Measurements from ENCODE around the gene ZNF862.

- TF ChIP-seq, protein P1, sequence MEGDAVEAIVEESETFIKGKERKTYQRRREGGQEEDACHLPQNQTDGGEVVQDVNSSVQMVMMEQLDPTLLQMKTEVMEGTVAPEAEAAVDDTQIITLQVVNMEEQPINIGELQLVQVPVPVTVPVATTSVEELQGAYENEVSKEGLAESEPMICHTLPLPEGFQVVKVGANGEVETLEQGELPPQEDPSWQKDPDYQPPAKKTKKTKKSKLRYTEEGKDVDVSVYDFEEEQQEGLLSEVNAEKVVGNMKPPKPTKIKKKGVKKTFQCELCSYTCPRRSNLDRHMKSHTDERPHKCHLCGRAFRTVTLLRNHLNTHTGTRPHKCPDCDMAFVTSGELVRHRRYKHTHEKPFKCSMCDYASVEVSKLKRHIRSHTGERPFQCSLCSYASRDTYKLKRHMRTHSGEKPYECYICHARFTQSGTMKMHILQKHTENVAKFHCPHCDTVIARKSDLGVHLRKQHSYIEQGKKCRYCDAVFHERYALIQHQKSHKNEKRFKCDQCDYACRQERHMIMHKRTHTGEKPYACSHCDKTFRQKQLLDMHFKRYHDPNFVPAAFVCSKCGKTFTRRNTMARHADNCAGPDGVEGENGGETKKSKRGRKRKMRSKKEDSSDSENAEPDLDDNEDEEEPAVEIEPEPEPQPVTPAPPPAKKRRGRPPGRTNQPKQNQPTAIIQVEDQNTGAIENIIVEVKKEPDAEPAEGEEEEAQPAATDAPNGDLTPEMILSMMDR (IDR thresholded peaks at IDR 0.05), result no peak
- TF ChIP-seq EZH2 (IDR thresholded peaks at IDR 0.05; ENCODE audit: borderline replicate concordance, insufficient read depth, low read depth, low read length, poor library complexity, severe bottlenecking), result no peak
Measured at GRCh38 chr7:149830997-149831740, 7.0 kb upstream of the ZNF862 start.
